GM23338 (cell line): ENCODE data around the gene MAGEH1.
"Not testable (repeated sequence)": the region's sequence is repeated elsewhere in the genome, so short reads cannot be mapped to it uniquely, and the experiment has no call there.

Source experiments
- POLR2AphosphoS5 ChIP-seq: IDR thresholded peaks from 2 replicates; pipeline ENCODE4 v1.6.1; 2016; ENCODE audit warnings: antibody characterized with exemption, low read depth
- TF ChIP-seq, protein P1 (sequence below), 2 experiments: fragments of 200-600 bp in 1 of 2; sonication (generic) in 1 of 2; conservative IDR thresholded peaks; 2 replicates each; pipeline versions ENCODE4 v1.5.1 to v1.6.1; 2016 to 2017; ENCODE audit warnings: antibody characterized with exemption in 2 of 2, low read depth in 2 of 2, mild to moderate bottlenecking in 2 of 2, moderate library complexity in 1 of 2

DNA sequence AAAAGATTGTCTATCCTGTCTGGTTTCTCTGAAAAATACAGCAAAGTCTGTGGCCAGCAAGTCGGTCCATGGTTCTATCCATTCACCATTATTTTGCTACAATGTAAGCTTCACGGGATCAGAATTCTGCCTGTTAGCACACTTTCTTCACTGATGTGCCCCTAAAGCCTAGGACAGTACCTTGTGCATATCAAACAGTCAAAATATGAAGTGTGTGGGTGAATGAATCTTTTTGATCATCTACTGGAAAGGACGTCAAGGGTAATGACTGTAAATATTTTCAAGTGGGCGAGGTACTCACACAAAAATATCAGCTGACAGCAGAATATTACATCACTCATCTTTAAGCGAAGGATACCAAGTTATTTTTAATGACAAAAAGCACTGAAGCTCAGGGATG lies 13.2 kb downstream of the MAGEH1 start:
- TF ChIP-seq, protein P1, sequence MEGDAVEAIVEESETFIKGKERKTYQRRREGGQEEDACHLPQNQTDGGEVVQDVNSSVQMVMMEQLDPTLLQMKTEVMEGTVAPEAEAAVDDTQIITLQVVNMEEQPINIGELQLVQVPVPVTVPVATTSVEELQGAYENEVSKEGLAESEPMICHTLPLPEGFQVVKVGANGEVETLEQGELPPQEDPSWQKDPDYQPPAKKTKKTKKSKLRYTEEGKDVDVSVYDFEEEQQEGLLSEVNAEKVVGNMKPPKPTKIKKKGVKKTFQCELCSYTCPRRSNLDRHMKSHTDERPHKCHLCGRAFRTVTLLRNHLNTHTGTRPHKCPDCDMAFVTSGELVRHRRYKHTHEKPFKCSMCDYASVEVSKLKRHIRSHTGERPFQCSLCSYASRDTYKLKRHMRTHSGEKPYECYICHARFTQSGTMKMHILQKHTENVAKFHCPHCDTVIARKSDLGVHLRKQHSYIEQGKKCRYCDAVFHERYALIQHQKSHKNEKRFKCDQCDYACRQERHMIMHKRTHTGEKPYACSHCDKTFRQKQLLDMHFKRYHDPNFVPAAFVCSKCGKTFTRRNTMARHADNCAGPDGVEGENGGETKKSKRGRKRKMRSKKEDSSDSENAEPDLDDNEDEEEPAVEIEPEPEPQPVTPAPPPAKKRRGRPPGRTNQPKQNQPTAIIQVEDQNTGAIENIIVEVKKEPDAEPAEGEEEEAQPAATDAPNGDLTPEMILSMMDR (conservative IDR thresholded peaks at IDR 0.05; ENCODE audit: low read depth in 2 of 2): not testable (repeated sequence)
- not testable (repeated sequence) for TF ChIP-seq POLR2AphosphoS5
